ENCODE results near the gene CACNA2D3.

DNA sequence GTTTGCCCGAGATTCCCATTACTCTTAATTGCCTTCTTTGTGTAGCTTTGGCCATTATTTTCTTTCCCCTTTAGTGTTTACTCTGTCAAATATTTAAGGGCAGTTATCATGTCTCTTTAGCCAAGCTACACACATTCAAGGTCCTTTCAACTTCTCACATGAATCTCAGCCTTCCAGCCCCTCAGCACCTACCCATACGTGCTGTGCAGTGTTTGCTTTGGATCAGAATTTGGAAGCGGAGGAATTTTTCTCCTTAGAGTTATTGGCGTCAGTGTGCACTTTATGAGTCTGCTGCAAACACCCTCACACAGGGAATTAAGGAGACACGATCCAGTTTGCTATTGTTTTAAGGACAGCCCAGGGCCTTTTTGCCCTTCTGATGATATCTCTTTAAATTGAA lies 231.6 kb downstream of the CACNA2D3 start:
- no peak for TF ChIP-seq POLR2A (IDR thresholded peaks at IDR 0.05)
- TF ChIP-seq, protein P1, sequence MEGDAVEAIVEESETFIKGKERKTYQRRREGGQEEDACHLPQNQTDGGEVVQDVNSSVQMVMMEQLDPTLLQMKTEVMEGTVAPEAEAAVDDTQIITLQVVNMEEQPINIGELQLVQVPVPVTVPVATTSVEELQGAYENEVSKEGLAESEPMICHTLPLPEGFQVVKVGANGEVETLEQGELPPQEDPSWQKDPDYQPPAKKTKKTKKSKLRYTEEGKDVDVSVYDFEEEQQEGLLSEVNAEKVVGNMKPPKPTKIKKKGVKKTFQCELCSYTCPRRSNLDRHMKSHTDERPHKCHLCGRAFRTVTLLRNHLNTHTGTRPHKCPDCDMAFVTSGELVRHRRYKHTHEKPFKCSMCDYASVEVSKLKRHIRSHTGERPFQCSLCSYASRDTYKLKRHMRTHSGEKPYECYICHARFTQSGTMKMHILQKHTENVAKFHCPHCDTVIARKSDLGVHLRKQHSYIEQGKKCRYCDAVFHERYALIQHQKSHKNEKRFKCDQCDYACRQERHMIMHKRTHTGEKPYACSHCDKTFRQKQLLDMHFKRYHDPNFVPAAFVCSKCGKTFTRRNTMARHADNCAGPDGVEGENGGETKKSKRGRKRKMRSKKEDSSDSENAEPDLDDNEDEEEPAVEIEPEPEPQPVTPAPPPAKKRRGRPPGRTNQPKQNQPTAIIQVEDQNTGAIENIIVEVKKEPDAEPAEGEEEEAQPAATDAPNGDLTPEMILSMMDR (IDR thresholded peaks at IDR 0.05), result no peak
